ENCODE data around the gene STIM1.
"Not testable (repeated sequence)": the region's sequence is repeated elsewhere in the genome, so short reads cannot be mapped to it uniquely, and the experiment has no call there.

STIM1 gene

GRCh38 chr11:4105916-4106315 lies 250.5 kb downstream of the STIM1 start:
- DNase-seq (ENCODE audit: extremely low read depth, low read depth): no peak
- TF ChIP-seq CTCF (IDR thresholded peaks at IDR 0.05; ENCODE audit: low read depth, low read length): no peak

GRCh38 chr11:4111834-4112233 lies 256.4 kb downstream of the STIM1 start:
- no peak for TF ChIP-seq CTCF (IDR thresholded peaks at IDR 0.05; ENCODE audit: low read depth, low read length)
- no peak for DNase-seq (ENCODE audit: extremely low read depth, low read depth)

- TF ChIP-seq CTCF (IDR thresholded peaks at IDR 0.05; ENCODE audit: low read depth, low read length): no peak
These were observed 259.7 kb downstream of the STIM1 start for GRCh38 chr11:4115128-4115527.

GRCh38 chr11:4118107-4118506 lies 262.6 kb downstream of the STIM1 start:
- DNase-seq (ENCODE audit: extremely low read depth, low read depth): no peak
- TF ChIP-seq CTCF (IDR thresholded peaks at IDR 0.05; ENCODE audit: low read depth, low read length): no peak

More at GRCh38 chr11:4115128-4115527, 259.7 kb downstream of the STIM1 start:
- DNase-seq (ENCODE audit: extremely low read depth, low read depth): no peak

GRCh38 chr11:4123218-4123617 lies 267.8 kb downstream of the STIM1 start:
- TF ChIP-seq CTCF (IDR thresholded peaks at IDR 0.05; ENCODE audit: low read depth, low read length): no peak
- no peak for DNase-seq (ENCODE audit: extremely low read depth, low read depth)

- DNase-seq (ENCODE audit: extremely low read depth, low read depth): no peak
- TF ChIP-seq CTCF (IDR thresholded peaks at IDR 0.05; ENCODE audit: low read depth, low read length): no peak
These were observed 269.7 kb downstream of the STIM1 start for GRCh38 chr11:4125141-4125540.

- DNase-seq (ENCODE audit: extremely low read depth, low read depth): no peak
- no peak for TF ChIP-seq CTCF (IDR thresholded peaks at IDR 0.05; ENCODE audit: low read depth, low read length)
These were observed 271.9 kb downstream of the STIM1 start for GRCh38 chr11:4127357-4127756.

GRCh38 chr11:4130219-4130618 lies 274.8 kb downstream of the STIM1 start:
- DNase-seq (ENCODE audit: extremely low read depth, low read depth): not testable (repeated sequence)

Data from AG09319 (cell line).